IMR-90 (cell line): ENCODE data around the gene IGFBP5. TPM values are rescaled to one million over a fixed set of nuclear protein-coding genes. Genes with fewer than 3 reads are reported as not detected.

Experiments
- ATAC-seq: fragments of 200-7000 bp; cut with Tn5 transposase; 2 replicates; pipeline ENCODE4 v1.9.1; 2020; ENCODE audit warnings: low read depth, mild to moderate bottlenecking, moderate library complexity
- BruUV-seq: library from RNA; stranded (reverse); fragments of 400-500 nt; replicated peaks from 2 replicates; lab custom pipeline; 2021; lab: Mats Ljungman, UMichigan
- CTCF ChIA-PET: fragments of 300-600 bp; formaldehyde crosslinking; extraction: SDS; loops from one replicate; lab custom pipeline; 2021; ENCODE audit warnings: antibody characterized with exemption; lab: Yijun Ruan, JAX
- POLR2A ChIA-PET: fragments of 300-600 bp; sonication (Branson Sonifier 250); formaldehyde crosslinking; loops from one replicate; lab custom pipeline; 2022; ENCODE audit warnings: antibody characterized with exemption; ENCODE audit not compliant: unreplicated experiment; lab: Charles Lee
- DNase-seq: peaks from one replicate; pipeline ENCODE4 v3.0.0; 2013
- H2AFZ ChIP-seq: replicated peaks from 2 replicates; pipeline ENCODE3; 2013; ENCODE audit warnings: low read length, mild to moderate bottlenecking; ENCODE audit not compliant: poor library complexity
- H2AK5ac ChIP-seq: 2 replicates; pipeline ENCODE4 v1.6.1; 2013; ENCODE audit warnings: low read depth, low read length, inconsistent platforms
- H2AK9ac ChIP-seq: replicated peaks from 2 replicates; pipeline ENCODE3; 2013; ENCODE audit warnings: mild to moderate bottlenecking, low read depth, low read length, moderate library complexity; ENCODE audit not compliant: poor library complexity
- H2BK120ac ChIP-seq: 2 replicates; pipeline ENCODE4 v1.6.1; 2013; ENCODE audit warnings: low read depth, low read length, inconsistent platforms
- H2BK15ac ChIP-seq: 3 replicates; pipeline ENCODE4 v1.6.1; 2013; ENCODE audit warnings: low read depth, low read length, inconsistent platforms
- H2BK20ac ChIP-seq: 2 replicates; pipeline ENCODE4 v1.6.1; 2013; ENCODE audit warnings: low read depth, mild to moderate bottlenecking, inconsistent platforms, low read length, moderate library complexity
- H2BK5ac ChIP-seq: 2 replicates; pipeline ENCODE4 v1.6.1; 2013; ENCODE audit warnings: mild to moderate bottlenecking, low read depth, low read length, inconsistent platforms; ENCODE audit not compliant: poor library complexity, severe bottlenecking
- H3K14ac ChIP-seq: replicated peaks from 2 replicates; pipeline ENCODE4 v1.6.1; 2013; ENCODE audit warnings: low read depth, low read length, inconsistent platforms
- H3K18ac ChIP-seq: 2 replicates; pipeline ENCODE4 v1.6.1; 2013; ENCODE audit warnings: low read depth, low read length, control low read depth
- H3K23ac ChIP-seq: 2 replicates; pipeline ENCODE4 v1.6.1; 2013; ENCODE audit warnings: low read depth, low read length, inconsistent platforms
- H3K27ac ChIP-seq: 2 replicates; pipeline ENCODE4 v1.5.1; 2013; ENCODE audit warnings: mild to moderate bottlenecking, control low read depth, low read length; ENCODE audit not compliant: insufficient read depth
- H3K27me3 ChIP-seq: 2 replicates; pipeline ENCODE4 v1.6.1; 2013; ENCODE audit warnings: low read length; ENCODE audit not compliant: control insufficient read depth, insufficient read depth
- H3K36me3 ChIP-seq: 2 replicates; pipeline ENCODE4 v1.6.1; 2013; ENCODE audit warnings: low read length, mixed read lengths; ENCODE audit not compliant: control insufficient read depth, insufficient read depth
- H3K4ac ChIP-seq: 2 replicates; pipeline ENCODE4 v1.6.1; 2013; ENCODE audit warnings: low read depth, low read length, inconsistent platforms
- H3K4me1 ChIP-seq: 2 replicates; pipeline ENCODE4 v1.6.1; 2013; ENCODE audit warnings: low read length, mixed read lengths; ENCODE audit not compliant: control insufficient read depth, insufficient read depth
- H3K4me2 ChIP-seq: 2 replicates; pipeline ENCODE4 v1.6.1; 2013; ENCODE audit warnings: low read depth, mild to moderate bottlenecking, control low read depth, low read length, moderate library complexity
- H3K4me3 ChIP-seq: 2 replicates; pipeline ENCODE4 v1.5.1; 2013; ENCODE audit warnings: low read depth, mild to moderate bottlenecking, control low read depth, low read length, moderate library complexity; ENCODE audit not compliant: insufficient read depth
- H3K56ac ChIP-seq: 2 replicates; pipeline ENCODE4 v1.6.1; 2013; ENCODE audit warnings: low read length, inconsistent platforms; ENCODE audit not compliant: insufficient read depth; ENCODE audit errors: extremely low read depth
- H3K79me1 ChIP-seq, 2 experiments: 2 replicates each; pipeline ENCODE4 v1.6.1; 2013; ENCODE audit warnings: low read length in 2 of 2, inconsistent platforms in 1 of 2, low read depth in 1 of 2
- H3K9ac ChIP-seq: 2 replicates; pipeline ENCODE4 v1.6.1; 2013; ENCODE audit warnings: low read depth, low read length, control low read depth
- H3K9me1 ChIP-seq: 2 replicates; pipeline ENCODE4 v1.6.1; 2013; ENCODE audit warnings: low read length, inconsistent platforms; ENCODE audit not compliant: insufficient read depth
- H3K9me3 ChIP-seq: 2 replicates; pipeline ENCODE4 v1.6.1; 2013; ENCODE audit warnings: low read length; ENCODE audit not compliant: control insufficient read depth, insufficient read depth
- H4K20me1 ChIP-seq: 2 replicates; pipeline ENCODE4 v1.6.1; 2013; ENCODE audit warnings: low read length, inconsistent platforms; ENCODE audit not compliant: insufficient read depth
- H4K5ac ChIP-seq: 2 replicates; pipeline ENCODE4 v1.6.1; 2013; ENCODE audit warnings: mild to moderate bottlenecking, low read depth, low read length, control low read depth
- H4K8ac ChIP-seq, 2 experiments: 2 replicates each; pipeline ENCODE4 v1.6.1; 2013; ENCODE audit warnings: low read depth in 2 of 2, low read length in 2 of 2, control low read depth in 1 of 2, inconsistent platforms in 1 of 2
- H4K91ac ChIP-seq: 2 replicates; pipeline ENCODE4 v1.6.1; 2013; ENCODE audit warnings: low read depth, low read length, inconsistent platforms; ENCODE audit not compliant: insufficient read depth
- CEBPB ChIP-seq: IDR thresholded peaks from 2 replicates; pipeline ENCODE4 v1.6.1; 2012; ENCODE audit warnings: low read depth, low read length, improper control_type of control experiment
- CHD1 ChIP-seq: IDR thresholded peaks from 2 replicates; pipeline ENCODE4 v1.6.1; 2012; ENCODE audit warnings: low read depth, low read length, improper control_type of control experiment
- ELK1 ChIP-seq: fragments of 150-350 bp; IDR thresholded peaks from 2 replicates; pipeline ENCODE4 v1.6.1; 2016; ENCODE audit warnings: low read depth, mild to moderate bottlenecking, low read length, moderate library complexity, borderline replicate concordance
- FOS ChIP-seq: fragments of 150-350 bp; IDR thresholded peaks from 2 replicates; pipeline ENCODE4 v1.6.1; 2016; ENCODE audit warnings: low read depth, low read length
- MAFK ChIP-seq: IDR thresholded peaks from 2 replicates; pipeline ENCODE4 v1.6.1; 2012; ENCODE audit warnings: low read depth, low read length, improper control_type of control experiment
- MAZ ChIP-seq: IDR thresholded peaks from 2 replicates; pipeline ENCODE4 v1.6.1; 2012; ENCODE audit warnings: low read depth, mild to moderate bottlenecking, low read length, improper control_type of control experiment, moderate library complexity, borderline replicate concordance
- RAD21 ChIP-seq: IDR thresholded peaks from 2 replicates; pipeline ENCODE4 v1.6.1; 2012; ENCODE audit warnings: low read length, improper control_type of control experiment
- RCOR1 ChIP-seq: IDR thresholded peaks from 2 replicates; pipeline ENCODE4 v1.6.1; 2012; ENCODE audit warnings: mild to moderate bottlenecking, low read length, improper control_type of control experiment; ENCODE audit not compliant: insufficient replicate concordance
- SMC3 ChIP-seq: fragments of 150-350 bp; IDR thresholded peaks from 2 replicates; pipeline ENCODE4 v1.6.1; 2016; ENCODE audit warnings: low read depth, mild to moderate bottlenecking, antibody characterized with exemption, low read length, moderate library complexity
- USF2 ChIP-seq: fragments of 150-350 bp; IDR thresholded peaks from 2 replicates; pipeline ENCODE4 v1.6.1; 2017; ENCODE audit warnings: mild to moderate bottlenecking, antibody characterized with exemption, low read length, low read depth
- WGBS, 2 experiments: methylation state at CpG; one replicate each; pipeline versions ENCODE4 v1.1.5 to v1.1.7; 2013; ENCODE audit warnings: missing lambda C conversion rate in 2 of 2; ENCODE audit not compliant: insufficient read length in 1 of 2; ENCODE audit errors: extremely low coverage in 2 of 2; 5-methylcytosine and 5-hydroxymethylcytosine counted together
- dilution Hi-C: fragments of 300-500 bp; cut with HindIII; formaldehyde crosslinking; loops from one replicate; pipeline ENCODE4 v1.14.3; 2018; ENCODE audit warnings: low sequenced_read_pairs; ENCODE audit not compliant: unreplicated experiment
- in situ Hi-C: fragments of 300-500 bp; cut with MboI; formaldehyde crosslinking; loops from 3 replicates; pipeline ENCODE4 v1.14.3; 2019; ENCODE audit warnings: low sequenced_read_pairs, inconsistent platforms, mixed read lengths
- intact Hi-C: fragments of 100-400 bp; cut with micrococcal nuclease; formaldehyde crosslinking; loops from 2 replicates; pipeline ENCODE4 v1.10.0; 2022
- polyA plus RNA-seq, 3 experiments: library from polyadenylated mRNA; depleted of rRNA; stranded (reverse); fragments of >200 nt; gene quantifications; 2 replicates each; pipeline ENCODE4 v1.2.3, GENCODE V29; 2012; ENCODE audit warnings: low replicate concordance in 1 of 3
- total RNA-seq: library from RNA; depleted of rRNA; stranded (reverse); fragments of >200 nt; gene quantifications from 2 replicates; pipeline ENCODE4 v1.2.3, GENCODE V29; 2012

IGFBP5 gene
- total and polyA plus RNA-seq, 2 of the 4 experiments (the other 2 are of a cell fraction) = 392 to 1,339 TPM

DNA sequence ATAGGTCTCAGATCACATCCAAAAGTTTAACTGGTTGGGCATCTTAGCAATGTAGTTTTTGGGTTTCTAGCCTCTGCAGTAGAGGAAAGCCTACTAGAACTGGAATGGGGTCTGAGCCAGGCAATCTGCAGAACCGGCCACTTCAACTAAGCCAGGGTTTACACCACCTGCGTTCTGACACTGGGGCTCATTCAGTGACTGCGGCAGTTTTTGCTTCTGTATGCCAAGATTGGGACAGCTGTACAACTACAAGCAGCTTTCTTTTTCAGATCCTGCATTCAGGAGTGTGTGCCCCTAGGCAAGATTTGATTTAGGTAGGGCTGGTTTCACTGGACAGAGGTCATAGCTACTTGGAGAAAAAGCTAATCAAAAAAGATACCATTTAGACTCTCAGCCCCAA lies 43.7 kb upstream of the IGFBP5 start:
- in situ Hi-C loops (no loop called here), intact Hi-C loops (no loop called here), dilution Hi-C loops (no loop called here)
- Histone ChIP-seq H3K9me3 (no peaks in the 10 kb centered on the region), H2AFZ (no peak overlapping the region), H3K27ac (peak overlapping the region; percentile 32; the same call in 1 of the 2 replicates), H3K56ac (no peak overlapping the region), H3K4me3 (no peak overlapping the region), H3K23ac (no peak overlapping the region), H3K4me2 (no peak overlapping the region), H3K9me1 (peaks cover 17% of the 10 kb centered on the region), H2BK5ac (no peak overlapping the region), H3K36me3 (no peaks in the 10 kb centered on the region), H4K91ac (no peak overlapping the region), H4K5ac (no peak overlapping the region; the same call in 1 of the 2 replicates), H2BK15ac (no peak overlapping the region), H4K20me1 (no peaks in the 10 kb centered on the region), H2BK120ac (0 out of 2 replicates have a peak overlapping the region, but pooled peaks have one; percentile 38), H4K8ac (no peak overlapping the region), H3K9ac (no peak overlapping the region), H3K14ac (0 out of 2 replicates have a peak overlapping the region, but pooled peaks have one; percentile 67), H2AK5ac (peak overlapping the region; percentile 9; the same call in 1 of the 2 replicates), H2AK9ac (no peak overlapping the region), H3K4me1 (peaks cover 33% of the 10 kb centered on the region), H3K79me1 (no peaks in the 10 kb centered on the region), H3K27me3 (no peaks in the 10 kb centered on the region), H2BK20ac (peak overlapping the region; percentile 11; the same call in 1 of the 2 replicates), H3K4ac (peak overlapping the region; percentile 11), H3K18ac (peak overlapping the region; percentile 75; the same call in 1 of the 2 replicates)
- WGBS, 2 experiments = no CpG with 5 or more reads among the region's 3 CpGs
- no peak for TF ChIP-seq MAFK
- no peak for TF ChIP-seq ELK1
- TF ChIP-seq FOS = no peak
- no peak for TF ChIP-seq RAD21
- no peak for TF ChIP-seq SMC3
- no peak for TF ChIP-seq CHD1
- no peak for TF ChIP-seq MAZ
- no peak for TF ChIP-seq CEBPB
- no peak for TF ChIP-seq USF2
- no peak for TF ChIP-seq RCOR1
- ChIA-PET POLR2A (interaction anchor here (1.3 kb wide), 1 partner anchor 44 kb away, joined by 3 read pairs; the partner anchor contains the start of gene IGFBP5), CTCF (interaction anchor here (1.2 kb wide), 1 partner anchor 11 kb away, joined by 3 read pairs; no protein-coding TSS in a partner anchor)
- DNase-seq (no peak), ATAC-seq (no peak)
- no TSS peak for BruUV-seq
